Hepatocyte (in vitro differentiated cells): ENCODE data around the gene PDE4D.

Experiments
- CTCF ChIP-seq: fragments of 200-600 bp; sonication (generic); IDR thresholded peaks from 2 replicates; pipeline ENCODE4 v1.5.1; 2016; ENCODE audit warnings: antibody characterized with exemption, mild to moderate bottlenecking; ENCODE audit not compliant: poor library complexity
- EZH2 ChIP-seq: fragments of 200-600 bp; sonication (generic); IDR thresholded peaks from 2 replicates; pipeline ENCODE4 v1.6.1; 2016; ENCODE audit warnings: antibody characterized with exemption, mild to moderate bottlenecking, borderline replicate concordance

DNA sequence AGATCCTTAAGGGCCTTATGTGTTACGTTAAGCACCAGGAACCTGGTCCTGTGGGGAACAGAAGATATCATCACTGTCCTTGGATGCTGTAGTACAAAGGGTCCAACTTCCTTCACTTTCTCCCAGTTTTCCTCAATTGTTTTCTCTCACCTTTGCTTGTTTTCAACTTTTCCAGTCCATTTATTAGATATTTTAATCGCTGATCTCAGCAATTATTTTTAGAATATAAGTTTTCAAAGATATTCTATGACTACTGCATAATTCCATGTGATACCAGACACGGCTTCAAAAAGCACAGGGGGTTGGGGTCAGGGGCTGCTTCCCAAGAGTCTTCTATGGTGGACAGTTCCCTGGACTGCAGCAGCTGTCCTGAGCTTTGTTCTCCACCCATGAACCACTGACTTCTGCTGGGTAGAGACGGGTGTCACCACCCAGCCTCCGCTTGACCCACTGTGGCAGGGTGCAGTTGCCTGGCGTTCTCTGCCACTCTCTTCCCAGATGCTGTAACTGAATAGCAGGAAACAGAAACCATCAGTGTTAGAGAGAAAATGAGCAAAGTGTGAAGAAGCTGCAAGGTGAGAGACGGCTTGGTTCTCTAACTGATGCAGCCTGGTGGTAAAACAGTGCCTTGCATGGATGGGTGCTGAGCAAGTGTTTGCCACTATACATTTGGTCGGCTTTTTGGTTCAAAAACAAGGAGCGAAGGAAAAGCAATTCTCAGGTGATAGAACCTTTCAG lies 927.7 kb downstream of the PDE4D start:
- TF ChIP-seq CTCF, result no peak
- no peak for TF ChIP-seq EZH2
